K562 (cell line): ENCODE results near the gene SLC17A9. TPM values are rescaled to one million over a fixed set of nuclear protein-coding genes. Genes with fewer than 3 reads are reported as not detected.

Source experiments
- ARID3A ChIP-seq: IDR thresholded peaks from 2 replicates; pipeline ENCODE4 v1.6.1; 2012; ENCODE audit warnings: low read depth, low read length, improper control_type of control experiment, borderline replicate concordance
- BRD4 ChIP-seq: fragments of 200-600 bp; sonication (generic); IDR thresholded peaks from 2 replicates; pipeline ENCODE4 v1.6.1; 2017; ENCODE audit warnings: inconsistent platforms
- CHAMP1 ChIP-seq: fragments of 450-650 bp; IDR thresholded peaks from 2 replicates; pipeline ENCODE4 v1.6.1; 2016; ENCODE audit warnings: mild to moderate bottlenecking
- CHD4 ChIP-seq: fragments of 200-600 bp; sonication (generic); IDR thresholded peaks from 3 replicates; pipeline ENCODE4 v1.6.1; 2012; ENCODE audit warnings: low read depth, mild to moderate bottlenecking, mixed read lengths, low read length, inconsistent platforms; ENCODE audit not compliant: insufficient read depth, insufficient replicate concordance, poor library complexity, severe bottlenecking
- DACH1 ChIP-seq: fragments of 450-650 bp; IDR thresholded peaks from 2 replicates; pipeline ENCODE4 v1.6.1; 2018; ENCODE audit not compliant: partially characterized antibody
- EWSR1 ChIP-seq: fragments of 450-650 bp; IDR thresholded peaks from 2 replicates; pipeline ENCODE4 v1.6.1; 2018; ENCODE audit warnings: borderline replicate concordance, mild to moderate bottlenecking, low read depth, moderate library complexity; ENCODE audit not compliant: partially characterized antibody
- FOXK1 ChIP-seq: sonication (generic); formaldehyde crosslinking; IDR thresholded peaks from 2 replicates; pipeline ENCODE4 v1.8.0; 2022; ENCODE audit warnings: missing genetic modification reagents, mild to moderate bottlenecking, borderline replicate concordance
- GATA2 ChIP-seq: sonication (generic); formaldehyde crosslinking; IDR thresholded peaks from 2 replicates; pipeline ENCODE4 v1.4.0; 2020; ENCODE audit warnings: mild to moderate bottlenecking, missing genetic modification reagents
- NR3C1 ChIP-seq: sonication (generic); formaldehyde crosslinking; IDR thresholded peaks from 2 replicates; pipeline ENCODE4 v1.8.1; 2022; ENCODE audit warnings: missing genetic modification reagents
- NRF1 ChIP-seq, 2 experiments: fragments of 450-650 bp; IDR thresholded peaks in 1 of 2; conservative IDR thresholded peaks in 1 of 2; 2 replicates each; pipeline ENCODE4 v1.6.1; 2014; ENCODE audit warnings: mild to moderate bottlenecking in 2 of 2
- POLR2H ChIP-seq: IDR thresholded peaks from 2 replicates; pipeline ENCODE4 v1.6.1; 2016; ENCODE audit warnings: missing genetic modification characterization, low read depth, mild to moderate bottlenecking, control low read depth, missing compliant biosample characterization, moderate library complexity
- SMARCA5 ChIP-seq: fragments of 450-650 bp; IDR thresholded peaks from 2 replicates; pipeline ENCODE4 v1.6.1; 2016
- SRSF3 ChIP-seq: fragments of 200-400 bp; formaldehyde crosslinking; IDR thresholded peaks from 2 replicates; pipeline ENCODE4 v1.6.1; 2016; ENCODE audit warnings: mild to moderate bottlenecking, low read length, moderate library complexity; ENCODE audit not compliant: insufficient read depth
- STAG1 ChIP-seq: sonication (generic); formaldehyde crosslinking; IDR thresholded peaks from 2 replicates; pipeline ENCODE4 v1.5.0; 2020; ENCODE audit warnings: missing genetic modification reagents, borderline replicate concordance
- ZFX ChIP-seq: sonication (generic); formaldehyde crosslinking; IDR thresholded peaks from 2 replicates; pipeline ENCODE4 v1.8.0; 2022; ENCODE audit warnings: mild to moderate bottlenecking, missing genetic modification reagents, moderate library complexity
- ZHX1 ChIP-seq: fragments of 150-350 bp; conservative IDR thresholded peaks from 2 replicates; pipeline ENCODE4 v1.6.1; 2014; ENCODE audit warnings: low read length
- ZNF311 ChIP-seq: fragments of 250-450 bp; sonication (Bioruptor Pico); IDR thresholded peaks from 2 replicates; pipeline ENCODE4 v1.4.0; 2020; ENCODE audit warnings: mild to moderate bottlenecking, moderate library complexity
- ZNF696 ChIP-seq: fragments of 250-450 bp; sonication (Bioruptor Pico); conservative IDR thresholded peaks from 2 replicates; pipeline ENCODE4 v1.4.0; 2020; ENCODE audit warnings: mild to moderate bottlenecking, moderate library complexity
- ZNF699 ChIP-seq: fragments of 250-450 bp; sonication (Bioruptor Pico); IDR thresholded peaks from 2 replicates; pipeline ENCODE4 v1.8.0; 2021; ENCODE audit warnings: mild to moderate bottlenecking, moderate library complexity; ENCODE audit not compliant: insufficient replicate concordance
- ZNF778 ChIP-seq: fragments of 450-650 bp; formaldehyde crosslinking; IDR thresholded peaks from 2 replicates; pipeline ENCODE4 v1.4.0; 2020; ENCODE audit warnings: mild to moderate bottlenecking, moderate library complexity
- ZNF830 ChIP-seq: fragments of 250-450 bp; sonication (Bioruptor Pico); IDR thresholded peaks from 2 replicates; pipeline ENCODE4 v1.5.0; 2021; ENCODE audit warnings: mild to moderate bottlenecking
- polyA plus RNA-seq, 8 experiments: library from polyadenylated mRNA; depleted of rRNA in 4 of 8; stranded (reverse) in 5 of 8; unstranded in 3 of 8; fragments of >200 nt; fragmentation: Nextera tagmentation in 2 of 8; fragmentation: Illumina TruSeq in 1 of 8; extraction: Ambion mirVana in 2 of 8; extraction: Trizol in 1 of 8; gene quantifications; 2 replicates each; pipeline versions ENCODE4 v1.2.1 to v1.2.3, GENCODE V29; 2011 to 2014; ENCODE audit warnings: inconsistent platforms in 1 of 8, missing spikeins in 1 of 8
- total RNA-seq, 7 experiments: library from RNA; depleted of rRNA in 6 of 7; stranded (reverse); fragments of >200 nt in 6 of 7; fragmentation: Illumina TruSeq in 2 of 7; extraction: Trizol in 2 of 7; gene quantifications; 2 replicates each; pipeline versions ENCODE4 v1.2.1 to v1.2.3, GENCODE V29; 2011 to 2021; ENCODE audit warnings: low replicate concordance in 1 of 7

The SLC17A9 gene
- total and polyA plus RNA-seq, 9 of the 15 experiments (the other 6 are each of a cell fraction or from before 2014, with no cell fraction given) = 0.04 to 0.31 TPM; not detected in 7

- TF ChIP-seq ZNF830 (CRISPR knock-in tag) (0 out of 2 replicates have a peak, but pooled peaks have one; percentile 20), NRF1 (conservative IDR thresholded peaks at IDR 0.05 in 1 of 2, IDR thresholded peaks at IDR 0.05 in 1 of 2) (peak; percentile 93 to 94), GATA2 (CRISPR knock-in tag) (no peak), ZNF699 (CRISPR knock-in tag) (no peak), POLR2H (peak; percentile 73), CHAMP1 (no peak), FOXK1 (CRISPR knock-in tag) (no peak), ZHX1 (peak; percentile 80; the same call in 1 of the 2 replicates), EWSR1 (no peak), STAG1 (CRISPR knock-in tag) (no peak), CHD4 (no peak), NR3C1 (CRISPR knock-in tag) (no peak; the same call in 1 of the 2 replicates), DACH1 (no peak), ZNF778 (CRISPR knock-in tag) (no peak), ARID3A (no peak), SMARCA5 (no peak), BRD4 (peak; percentile 72; the same call in 1 of the 2 replicates), ZNF696 (CRISPR knock-in tag) (no peak), ZNF311 (CRISPR knock-in tag) (no peak), SRSF3 (no peak), ZFX (CRISPR knock-in tag) (peak; percentile 83)
Measured at GRCh38 chr20:62937268-62938104, 15.0 kb upstream of the SLC17A9 start (continued).
